ENCODE measurements around the gene SEPTIN3.

Gene SEPTIN3

GRCh38 chr22:41976070-41976901 lies 7.0 kb downstream of the SEPTIN3 start:
- Histone ChIP-seq H3K4me1 (ENCODE audit: control insufficient read depth in 2 of 2, insufficient read depth in 2 of 2, low read length in 2 of 2) (peaks cover 4 to 7% of the 10 kb centered on the region in 2 donors), H3K36me3 (ENCODE audit: control insufficient read depth in 2 of 2, insufficient read depth in 2 of 2, low read length in 2 of 2) (no peaks in the 10 kb centered on the region), H3K9ac (ENCODE audit: low read depth in 1 of 2, low read length in 2 of 2) (no peak overlapping the region), H3K27ac (ENCODE audit: low read depth in 2 of 2, low read length in 2 of 2) (no peak overlapping the region), H3K27me3 (ENCODE audit: control insufficient read depth in 2 of 2, insufficient read depth in 2 of 2, low read length in 2 of 2) (peaks cover 16 to 28% of the 10 kb centered on the region in 2 donors), H3K9me3 (ENCODE audit: control insufficient read depth in 2 of 2, low read length in 2 of 2) (no peaks in the 10 kb centered on the region), H3K4me3 (ENCODE audit: low read length in 2 of 2) (peak overlapping the region in 1 of 2 donors; percentile 26)

- Histone ChIP-seq H3K4me3 (ENCODE audit: low read length in 2 of 2) (peak overlapping the region; percentile 26 to 39), H3K27ac (ENCODE audit: low read depth in 2 of 2, low read length in 2 of 2) (no peak overlapping the region), H3K36me3 (ENCODE audit: control insufficient read depth in 2 of 2, insufficient read depth in 2 of 2, low read length in 2 of 2) (no peaks in the 10 kb centered on the region), H3K27me3 (ENCODE audit: control insufficient read depth in 2 of 2, insufficient read depth in 2 of 2, low read length in 2 of 2) (peaks cover 16 to 28% of the 10 kb centered on the region in 2 donors), H3K4me1 (ENCODE audit: control insufficient read depth in 2 of 2, insufficient read depth in 2 of 2, low read length in 2 of 2) (peaks cover 4 to 7% of the 10 kb centered on the region in 2 donors), H3K9me3 (ENCODE audit: control insufficient read depth in 2 of 2, low read length in 2 of 2) (no peaks in the 10 kb centered on the region), H3K9ac (ENCODE audit: low read depth in 1 of 2, low read length in 2 of 2) (no peak overlapping the region)
These were observed 7.8 kb downstream of the SEPTIN3 start for GRCh38 chr22:41976961-41977566.

DNA sequence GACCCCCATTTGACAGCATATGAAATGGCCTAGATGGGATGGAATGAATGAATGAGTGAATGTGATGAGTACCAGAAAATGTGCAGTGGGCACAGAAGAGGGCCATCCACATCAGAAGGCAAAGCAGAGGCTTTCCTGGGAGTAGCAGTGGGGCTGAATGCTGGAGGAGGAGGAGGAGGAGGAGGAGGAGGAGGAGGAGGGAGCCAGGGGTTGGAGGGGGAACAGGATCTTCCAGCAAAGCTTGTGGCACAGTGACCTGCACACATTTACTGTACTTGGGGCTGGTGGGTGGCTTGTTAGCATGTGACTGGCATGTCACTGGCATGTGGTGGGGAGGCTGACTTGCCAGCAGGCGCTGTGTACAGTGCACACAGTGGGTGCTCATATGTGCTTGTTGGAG lies 9.5 kb downstream of the SEPTIN3 start:
- Histone ChIP-seq H3K36me3 (ENCODE audit: control insufficient read depth in 2 of 2, insufficient read depth in 2 of 2, low read length in 2 of 2) (no peaks in the 10 kb centered on the region), H3K27me3 (ENCODE audit: control insufficient read depth in 2 of 2, insufficient read depth in 2 of 2, low read length in 2 of 2) (peaks cover 16 to 25% of the 10 kb centered on the region in 2 donors), H3K9me3 (ENCODE audit: control insufficient read depth in 2 of 2, low read length in 2 of 2) (no peaks in the 10 kb centered on the region), H3K4me3 (ENCODE audit: low read length in 2 of 2) (no peak overlapping the region), H3K27ac (ENCODE audit: low read depth in 2 of 2, low read length in 2 of 2) (no peak overlapping the region), H3K9ac (ENCODE audit: low read depth in 1 of 2, low read length in 2 of 2) (no peak overlapping the region), H3K4me1 (ENCODE audit: control insufficient read depth in 2 of 2, insufficient read depth in 2 of 2, low read length in 2 of 2) (peaks cover 4 to 7% of the 10 kb centered on the region in 2 donors)

GRCh38 chr22:41979423-41980250 lies 10.4 kb downstream of the SEPTIN3 start:
- H3K4me1 ChIP-seq (ENCODE audit: control insufficient read depth in 2 of 2, insufficient read depth in 2 of 2, low read length in 2 of 2): peaks cover 4 to 7% of the 10 kb centered on the region in 2 donors
- H3K4me3 ChIP-seq (ENCODE audit: low read length in 2 of 2): no peak overlapping the region
- no peaks in the 10 kb centered on the region for H3K36me3 ChIP-seq (ENCODE audit: control insufficient read depth in 2 of 2, insufficient read depth in 2 of 2, low read length in 2 of 2)
- H3K9ac ChIP-seq (ENCODE audit: low read depth in 1 of 2, low read length in 2 of 2): no peak overlapping the region
- no peaks in the 10 kb centered on the region for H3K9me3 ChIP-seq (ENCODE audit: control insufficient read depth in 2 of 2, low read length in 2 of 2)
- H3K27me3 ChIP-seq (ENCODE audit: control insufficient read depth in 2 of 2, insufficient read depth in 2 of 2, low read length in 2 of 2): peaks cover 16 to 22% of the 10 kb centered on the region in 2 donors
- no peak overlapping the region for H3K27ac ChIP-seq (ENCODE audit: low read depth in 2 of 2, low read length in 2 of 2)

GRCh38 chr22:41982865-41983264 lies 13.6 kb downstream of the SEPTIN3 start:
- peaks cover under 1 to 2% of the 10 kb centered on the region in 2 donors for H3K27me3 ChIP-seq (ENCODE audit: control insufficient read depth in 2 of 2, insufficient read depth in 2 of 2, low read length in 2 of 2)
- no peak overlapping the region for H3K9ac ChIP-seq (ENCODE audit: low read depth in 1 of 2, low read length in 2 of 2)
- H3K9me3 ChIP-seq (ENCODE audit: control insufficient read depth in 2 of 2, low read length in 2 of 2): no peaks in the 10 kb centered on the region
- H3K27ac ChIP-seq (ENCODE audit: low read depth in 2 of 2, low read length in 2 of 2): no peak overlapping the region
- no peaks in the 10 kb centered on the region for H3K36me3 ChIP-seq (ENCODE audit: control insufficient read depth in 2 of 2, insufficient read depth in 2 of 2, low read length in 2 of 2)
- H3K4me1 ChIP-seq (ENCODE audit: control insufficient read depth in 2 of 2, insufficient read depth in 2 of 2, low read length in 2 of 2): no peaks in the 10 kb centered on the region
- H3K4me3 ChIP-seq (ENCODE audit: low read length in 2 of 2): no peak overlapping the region

- no peaks in the 10 kb centered on the region for H3K36me3 ChIP-seq (ENCODE audit: control insufficient read depth in 2 of 2, insufficient read depth in 2 of 2, low read length in 2 of 2)
- H3K4me3 ChIP-seq (ENCODE audit: low read length in 2 of 2): no peak overlapping the region
- H3K9ac ChIP-seq (ENCODE audit: low read depth in 1 of 2, low read length in 2 of 2): no peak overlapping the region
- no peaks in the 10 kb centered on the region for H3K27me3 ChIP-seq (ENCODE audit: control insufficient read depth in 2 of 2, insufficient read depth in 2 of 2, low read length in 2 of 2)
- no peaks in the 10 kb centered on the region for H3K9me3 ChIP-seq (ENCODE audit: control insufficient read depth in 2 of 2, low read length in 2 of 2)
- no peaks in the 10 kb centered on the region for H3K4me1 ChIP-seq (ENCODE audit: control insufficient read depth in 2 of 2, insufficient read depth in 2 of 2, low read length in 2 of 2)
- no peak overlapping the region for H3K27ac ChIP-seq (ENCODE audit: low read depth in 2 of 2, low read length in 2 of 2)
These were observed 14.5 kb downstream of the SEPTIN3 start for GRCh38 chr22:41983513-41984405.

GRCh38 chr22:41987276-41987675 lies 18.0 kb downstream of the SEPTIN3 start:
- no peaks in the 10 kb centered on the region for H3K36me3 ChIP-seq (ENCODE audit: control insufficient read depth in 2 of 2, insufficient read depth in 2 of 2, low read length in 2 of 2)
- peaks cover 0 to 4% of the 10 kb centered on the region in 2 donors for H3K27me3 ChIP-seq (ENCODE audit: control insufficient read depth in 2 of 2, insufficient read depth in 2 of 2, low read length in 2 of 2)
- H3K4me3 ChIP-seq (ENCODE audit: low read length in 2 of 2): no peak overlapping the region
- H3K9me3 ChIP-seq (ENCODE audit: control insufficient read depth in 2 of 2, low read length in 2 of 2): no peaks in the 10 kb centered on the region
- no peak overlapping the region for H3K9ac ChIP-seq (ENCODE audit: low read depth in 1 of 2, low read length in 2 of 2)
- no peak overlapping the region for H3K27ac ChIP-seq (ENCODE audit: low read depth in 2 of 2, low read length in 2 of 2)
- no peaks in the 10 kb centered on the region for H3K4me1 ChIP-seq (ENCODE audit: control insufficient read depth in 2 of 2, insufficient read depth in 2 of 2, low read length in 2 of 2)

DNA sequence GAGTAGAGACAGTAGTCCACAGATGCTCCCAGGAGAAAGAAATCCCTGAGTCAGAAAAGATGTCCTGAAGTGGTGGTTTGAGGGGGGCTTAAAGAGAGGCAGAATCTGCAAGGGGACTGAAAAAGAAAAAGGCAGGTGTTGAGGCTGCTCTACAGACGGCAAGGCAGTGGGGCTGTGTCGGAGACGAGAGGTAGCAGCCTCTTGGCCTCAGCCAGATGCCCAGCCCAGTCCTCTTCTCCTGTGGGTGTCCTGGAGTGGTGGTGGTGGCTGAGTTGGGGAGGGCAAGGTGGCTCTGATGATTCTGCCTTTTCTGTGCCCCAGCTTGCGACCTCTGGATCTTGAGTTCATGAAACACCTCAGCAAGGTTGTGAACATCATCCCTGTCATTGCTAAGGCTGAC lies 20.0 kb downstream of the SEPTIN3 start:
- H3K27ac ChIP-seq (ENCODE audit: low read depth in 2 of 2, low read length in 2 of 2): no peak overlapping the region
- peaks cover 0 to 4% of the 10 kb centered on the region in 2 donors for H3K27me3 ChIP-seq (ENCODE audit: control insufficient read depth in 2 of 2, insufficient read depth in 2 of 2, low read length in 2 of 2)
- no peaks in the 10 kb centered on the region for H3K9me3 ChIP-seq (ENCODE audit: control insufficient read depth in 2 of 2, low read length in 2 of 2)
- H3K9ac ChIP-seq (ENCODE audit: low read depth in 1 of 2, low read length in 2 of 2): no peak overlapping the region
- no peak overlapping the region for H3K4me3 ChIP-seq (ENCODE audit: low read length in 2 of 2)
- H3K4me1 ChIP-seq (ENCODE audit: control insufficient read depth in 2 of 2, insufficient read depth in 2 of 2, low read length in 2 of 2): no peaks in the 10 kb centered on the region
- no peaks in the 10 kb centered on the region for H3K36me3 ChIP-seq (ENCODE audit: control insufficient read depth in 2 of 2, insufficient read depth in 2 of 2, low read length in 2 of 2)

GRCh38 chr22:41991111-41991510 lies 21.9 kb downstream of the SEPTIN3 start:
- no peak overlapping the region for H3K27ac ChIP-seq (ENCODE audit: low read depth in 2 of 2, low read length in 2 of 2)
- peaks cover 0 to 4% of the 10 kb centered on the region in 2 donors for H3K27me3 ChIP-seq (ENCODE audit: control insufficient read depth in 2 of 2, insufficient read depth in 2 of 2, low read length in 2 of 2)
- no peak overlapping the region for H3K4me3 ChIP-seq (ENCODE audit: low read length in 2 of 2)
- H3K9me3 ChIP-seq (ENCODE audit: control insufficient read depth in 2 of 2, low read length in 2 of 2): no peaks in the 10 kb centered on the region
- no peaks in the 10 kb centered on the region for H3K36me3 ChIP-seq (ENCODE audit: control insufficient read depth in 2 of 2, insufficient read depth in 2 of 2, low read length in 2 of 2)
- H3K4me1 ChIP-seq (ENCODE audit: control insufficient read depth in 2 of 2, insufficient read depth in 2 of 2, low read length in 2 of 2): no peaks in the 10 kb centered on the region
- no peak overlapping the region for H3K9ac ChIP-seq (ENCODE audit: low read depth in 1 of 2, low read length in 2 of 2)
